Middle frontal gyrus (tissue), 1 donor: ENCODE results near the gene IGFBP7.
"Not testable (repeated sequence)": the region's sequence is repeated elsewhere in the genome, so short reads cannot be mapped to it uniquely, and the experiment has no call there.

Source experiments
- DNase-seq: peaks from one replicate; pipeline ENCODE4 v3.0.0-alpha.2; 2015; ENCODE audit warnings: low spot score; ENCODE audit errors: extremely low spot score

Gene IGFBP7

DNA sequence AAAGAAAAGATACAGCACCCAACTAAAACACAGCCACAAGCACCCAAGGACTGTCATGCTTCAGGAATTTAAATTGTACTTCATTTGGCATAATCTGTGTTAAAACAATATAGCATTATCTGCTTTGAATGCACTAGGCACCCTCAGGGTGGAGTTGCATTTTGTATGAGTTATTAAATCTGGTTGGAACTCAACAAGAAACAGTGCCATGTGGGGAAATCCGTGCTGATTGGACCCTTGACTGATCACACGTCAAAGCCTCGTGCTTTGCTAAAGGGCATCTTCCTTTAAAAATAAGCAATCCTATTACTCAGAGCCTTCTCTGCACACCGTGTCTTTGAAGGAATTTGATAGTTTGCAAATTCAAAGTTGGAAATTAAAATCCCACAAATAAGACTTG, 35.4 kb downstream of the IGFBP7 start:
- DNase-seq: no peak

GRCh38 chr4:57073559-57073958, 36.6 kb downstream of the IGFBP7 start:
- no peak for DNase-seq

DNA sequence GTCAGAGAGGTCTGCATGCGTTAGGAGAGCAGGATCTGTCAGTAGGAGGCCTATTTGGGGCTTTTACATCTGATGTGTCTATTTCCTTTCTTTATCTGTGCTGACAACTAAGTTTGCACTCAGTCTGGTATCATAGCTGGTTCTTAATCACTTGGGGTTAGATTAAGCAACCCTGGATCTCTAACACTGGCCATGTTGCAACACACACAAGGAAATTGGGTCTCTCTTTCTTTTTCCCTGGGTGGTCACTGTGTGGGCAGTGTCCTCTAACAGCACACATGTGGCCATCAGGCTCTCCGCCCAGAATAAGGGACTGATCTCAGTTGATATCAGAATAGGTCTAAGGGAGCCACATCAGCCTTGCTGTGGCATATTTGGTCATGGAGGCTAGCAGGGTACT, 38.9 kb downstream of the IGFBP7 start:
- DNase-seq: no peak

DNA sequence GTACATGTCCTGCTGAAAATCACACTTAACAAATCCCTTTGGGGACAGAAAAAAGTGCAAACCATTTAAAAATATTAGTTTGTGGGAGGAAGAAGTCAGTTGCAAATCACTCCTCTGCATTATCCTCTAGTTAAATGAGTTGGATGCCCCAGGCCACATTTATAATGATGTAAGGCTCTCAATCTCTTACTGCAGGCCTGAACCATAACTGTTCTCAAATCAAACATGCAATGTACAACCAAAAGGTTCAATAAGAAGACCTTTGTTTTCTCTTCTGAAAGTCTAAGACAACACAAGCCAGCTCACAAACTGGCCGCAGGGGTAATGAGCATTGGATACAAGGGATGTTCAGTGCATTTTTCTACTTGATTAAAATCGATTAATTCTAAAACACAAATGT, 39.7 kb downstream of the IGFBP7 start:
- no peak for DNase-seq

- no peak for DNase-seq
Measured at GRCh38 chr4:57068237-57068981, 41.8 kb downstream of the IGFBP7 start.

DNA sequence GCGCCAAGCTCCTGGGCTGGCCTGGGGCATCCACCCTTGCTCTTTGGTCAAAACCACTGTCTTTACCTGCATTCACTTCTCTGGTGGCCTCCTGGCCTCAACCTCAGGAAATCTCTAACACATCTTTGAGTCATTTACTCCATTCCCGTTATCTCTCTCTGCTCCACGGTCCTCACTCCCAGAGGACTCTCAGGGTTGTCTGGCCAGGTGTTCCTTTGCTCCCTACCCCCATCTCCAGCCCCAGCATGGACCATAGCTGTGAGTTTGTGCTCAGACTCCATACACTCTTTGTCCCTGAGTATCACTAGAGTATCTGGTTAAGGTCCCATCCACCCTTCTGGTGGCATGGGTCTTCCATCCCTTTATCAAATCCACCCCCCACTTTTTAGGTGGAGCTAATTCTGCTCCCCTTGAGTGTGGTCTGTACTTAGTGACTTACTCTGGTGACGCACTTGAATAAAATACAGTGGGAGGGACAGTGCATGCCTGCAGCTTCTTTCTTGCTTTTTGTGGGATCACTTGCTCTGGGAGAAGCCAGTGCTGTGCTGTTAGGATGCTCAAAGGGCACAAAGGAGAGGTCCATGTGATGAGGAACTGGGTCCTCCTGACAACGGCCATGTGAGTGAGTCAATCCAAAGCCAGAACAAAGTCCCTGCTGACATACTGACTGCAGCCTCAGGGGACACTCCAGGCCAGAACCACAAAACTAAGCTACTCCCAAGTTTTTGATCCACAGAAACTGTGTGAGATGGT, 44.3 kb downstream of the IGFBP7 start:
- DNase-seq: no peak

DNA sequence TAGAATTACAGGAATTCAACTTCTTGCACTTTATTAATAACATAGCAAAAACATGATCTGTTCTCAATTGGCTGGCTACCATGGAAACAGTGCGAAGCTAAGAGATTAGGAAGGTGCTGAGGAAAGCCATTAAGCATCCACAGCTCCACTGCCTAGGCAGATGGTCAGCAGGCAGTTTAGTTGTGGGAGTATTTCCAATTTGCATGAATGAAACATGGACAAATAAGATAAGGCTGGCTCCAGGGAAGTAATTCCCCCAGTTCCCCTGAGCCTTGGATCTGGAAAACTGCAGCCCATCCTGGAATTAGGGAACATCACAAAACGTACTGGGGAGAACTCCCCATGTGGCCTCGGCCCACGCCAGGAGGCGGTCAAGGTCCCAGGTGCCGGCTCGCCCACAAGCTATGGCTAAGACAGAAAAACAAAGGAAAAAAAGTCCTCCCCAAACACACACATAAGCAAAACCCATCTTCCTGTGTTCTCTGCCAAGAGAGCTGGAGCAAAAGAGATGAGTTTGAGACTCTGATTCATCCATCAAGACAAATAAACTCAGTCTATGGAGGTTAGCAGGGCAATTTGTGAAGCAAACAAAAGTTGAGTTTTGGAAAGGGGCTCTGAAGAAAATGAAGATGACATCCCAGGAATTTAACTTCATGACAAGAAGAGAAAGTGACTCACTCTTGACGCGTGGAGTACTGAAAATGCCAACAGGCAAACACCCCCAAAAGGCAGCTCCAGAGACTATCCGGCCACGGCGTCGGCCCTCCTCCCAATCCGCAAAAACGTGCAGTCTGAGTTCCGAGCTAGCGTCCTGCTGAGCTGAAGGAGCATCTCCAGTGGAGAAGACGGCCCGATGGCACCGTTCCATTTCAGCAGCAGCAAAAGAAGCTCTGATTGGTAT, 45.1 kb downstream of the IGFBP7 start:
- no peak for DNase-seq

DNA sequence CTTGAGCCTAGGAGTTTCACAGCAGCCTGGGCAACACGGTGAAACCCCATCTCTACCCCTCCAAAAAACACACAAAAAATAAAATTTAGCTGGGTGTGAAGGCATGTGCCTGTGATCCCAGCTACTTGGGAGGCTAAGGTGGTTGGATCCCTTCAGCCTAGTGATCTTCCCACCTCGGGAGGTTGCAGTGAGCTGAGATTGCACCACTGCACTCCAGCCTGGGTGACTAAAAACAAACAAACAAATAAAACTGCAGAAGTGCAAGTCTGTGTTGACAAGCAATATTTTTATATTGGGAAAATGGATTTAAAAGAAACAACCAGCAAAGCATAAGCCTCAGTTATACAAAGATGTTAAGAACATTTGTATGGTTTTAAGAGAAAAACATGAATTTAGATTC, 46.1 kb downstream of the IGFBP7 start:
- DNase-seq: no peak

DNA sequence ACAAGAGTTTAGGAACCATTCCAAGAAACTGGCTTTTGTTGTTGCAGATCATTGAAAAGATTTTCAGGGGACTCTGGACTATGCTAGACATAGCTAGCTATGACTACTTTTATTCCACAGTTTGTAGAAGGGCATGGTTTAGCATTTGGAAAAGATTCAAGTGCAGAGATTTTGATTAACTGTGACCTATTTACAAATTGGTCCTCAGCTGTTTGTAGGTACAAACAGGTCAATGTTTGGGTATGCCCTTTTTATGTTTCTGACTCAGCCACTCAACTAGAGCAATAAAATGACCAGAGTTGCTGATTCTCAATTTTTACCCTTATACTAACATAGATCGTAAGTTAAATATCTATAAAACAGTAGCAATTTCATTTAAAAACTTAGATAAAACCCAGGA, 46.7 kb downstream of the IGFBP7 start:
- DNase-seq: no peak

- DNase-seq: no peak
Measured at GRCh38 chr4:57061395-57061794, 48.8 kb downstream of the IGFBP7 start.

DNA sequence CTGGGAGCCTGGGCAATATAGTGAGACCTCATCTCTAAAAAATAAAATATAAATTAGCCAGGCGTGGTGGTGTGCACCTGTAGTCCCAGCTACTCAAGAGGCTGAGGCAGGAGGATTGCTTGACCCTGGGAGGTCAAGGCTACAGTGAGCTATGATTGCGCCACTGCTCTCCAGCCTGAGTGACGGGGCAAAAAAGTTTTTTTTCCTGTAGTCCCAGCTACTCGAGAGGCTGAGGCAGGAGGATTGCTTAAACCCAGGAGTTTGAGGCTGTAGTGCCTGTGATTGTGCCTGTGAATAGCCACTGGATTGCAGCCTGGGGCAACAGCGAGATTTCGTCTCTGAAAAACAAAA, 49.5 kb downstream of the IGFBP7 start:
- DNase-seq: not testable (repeated sequence)

DNA sequence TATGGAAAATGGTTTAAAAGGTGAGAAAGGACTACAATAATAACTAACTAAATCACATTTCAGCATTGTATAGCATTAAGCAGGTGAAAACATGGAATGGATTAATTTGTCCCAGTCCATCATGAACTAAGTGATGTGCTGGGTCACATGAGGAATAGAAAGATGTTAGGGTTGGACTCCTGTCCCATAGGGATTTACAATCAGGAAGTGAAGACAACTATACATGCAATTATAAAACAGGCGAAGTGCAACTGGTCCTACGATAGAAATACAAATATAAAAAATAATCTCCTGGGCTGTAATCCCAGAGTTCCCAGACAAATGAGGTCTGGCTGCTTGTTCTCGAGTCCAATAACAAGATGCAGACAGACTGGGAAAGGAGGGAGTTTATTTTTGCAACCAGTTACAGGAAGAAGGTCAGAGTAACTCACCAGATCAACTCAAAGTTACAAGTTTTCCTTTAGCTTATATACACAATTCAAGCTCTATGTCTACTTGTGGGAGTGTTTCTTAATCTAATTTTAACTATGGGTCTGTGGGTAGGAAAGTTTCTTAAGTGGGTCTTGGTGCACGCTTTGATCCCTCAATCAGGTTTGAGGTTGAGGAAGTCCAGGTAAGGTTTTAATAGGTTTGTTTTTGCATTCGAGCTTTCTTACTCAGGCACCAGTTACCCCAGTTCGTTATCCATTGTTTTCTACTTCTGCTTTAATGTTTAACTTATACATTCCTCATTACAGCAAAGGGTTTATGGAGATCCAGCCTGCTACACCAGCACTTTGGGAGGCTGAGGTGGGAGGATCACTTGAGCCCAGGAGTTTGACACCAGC, 50.1 kb downstream of the IGFBP7 start:
- DNase-seq: no peak

DNA sequence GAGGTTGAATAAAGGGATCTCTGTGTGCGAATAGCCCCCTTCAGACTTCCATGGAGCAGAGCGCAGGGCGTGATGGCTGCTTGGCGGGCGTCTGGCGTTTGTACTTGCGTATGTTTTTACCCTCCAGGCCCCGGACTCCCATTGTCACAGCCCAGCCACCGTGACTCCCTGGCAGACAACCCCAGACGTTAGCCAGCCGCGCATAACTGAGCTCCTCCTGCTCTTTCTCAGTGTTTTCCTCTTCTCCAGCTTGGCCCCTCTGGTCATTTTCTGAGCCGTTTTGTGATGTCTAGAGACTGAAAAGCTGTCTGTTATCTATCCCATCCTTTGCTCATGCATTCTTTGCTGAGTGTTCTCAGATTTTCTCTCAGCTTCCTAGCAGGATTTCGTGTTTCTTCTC, 54.3 kb downstream of the IGFBP7 start:
- no peak for DNase-seq

DNA sequence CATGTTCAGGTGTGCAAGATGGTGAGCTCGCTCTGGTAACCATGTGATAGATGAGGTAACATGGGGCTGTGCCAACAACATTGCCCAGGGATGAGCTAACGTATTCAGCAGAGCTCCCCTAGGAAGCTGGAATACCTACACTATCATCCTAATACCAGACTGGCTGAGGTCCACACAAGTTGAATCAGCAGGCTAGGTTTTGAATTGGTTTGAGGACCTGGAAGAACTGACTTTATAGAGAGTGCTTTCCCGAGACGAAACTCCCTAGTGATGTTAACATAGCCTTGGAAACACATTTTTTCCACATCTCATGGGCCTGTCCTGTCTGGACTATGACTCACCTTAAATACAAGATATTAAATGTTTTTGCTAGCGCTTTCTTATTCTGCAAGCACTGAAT, 56.7 kb downstream of the IGFBP7 start:
- no peak for DNase-seq

GRCh38 chr4:57051524-57051923, 58.7 kb downstream of the IGFBP7 start:
- DNase-seq: no peak

DNA sequence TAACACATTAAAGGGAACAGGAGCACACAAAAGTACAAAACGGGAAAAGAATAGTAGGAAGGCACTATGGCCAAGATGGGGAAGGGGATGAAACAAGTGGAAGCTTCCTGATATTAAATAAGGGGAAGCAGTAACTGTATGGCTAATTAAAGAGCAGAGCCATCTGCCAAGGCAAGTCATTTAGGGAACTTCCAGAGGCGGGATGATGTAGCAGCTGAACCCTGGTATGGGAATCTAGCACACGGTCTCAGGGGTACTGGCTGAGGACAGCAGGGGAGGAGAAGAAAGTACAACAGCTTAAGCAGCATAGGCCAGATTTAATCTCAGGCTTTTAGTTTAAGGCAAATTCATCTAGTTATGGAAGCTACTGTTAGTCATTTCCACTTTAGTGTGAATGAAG, 59.1 kb downstream of the IGFBP7 start:
- no peak for DNase-seq

DNA sequence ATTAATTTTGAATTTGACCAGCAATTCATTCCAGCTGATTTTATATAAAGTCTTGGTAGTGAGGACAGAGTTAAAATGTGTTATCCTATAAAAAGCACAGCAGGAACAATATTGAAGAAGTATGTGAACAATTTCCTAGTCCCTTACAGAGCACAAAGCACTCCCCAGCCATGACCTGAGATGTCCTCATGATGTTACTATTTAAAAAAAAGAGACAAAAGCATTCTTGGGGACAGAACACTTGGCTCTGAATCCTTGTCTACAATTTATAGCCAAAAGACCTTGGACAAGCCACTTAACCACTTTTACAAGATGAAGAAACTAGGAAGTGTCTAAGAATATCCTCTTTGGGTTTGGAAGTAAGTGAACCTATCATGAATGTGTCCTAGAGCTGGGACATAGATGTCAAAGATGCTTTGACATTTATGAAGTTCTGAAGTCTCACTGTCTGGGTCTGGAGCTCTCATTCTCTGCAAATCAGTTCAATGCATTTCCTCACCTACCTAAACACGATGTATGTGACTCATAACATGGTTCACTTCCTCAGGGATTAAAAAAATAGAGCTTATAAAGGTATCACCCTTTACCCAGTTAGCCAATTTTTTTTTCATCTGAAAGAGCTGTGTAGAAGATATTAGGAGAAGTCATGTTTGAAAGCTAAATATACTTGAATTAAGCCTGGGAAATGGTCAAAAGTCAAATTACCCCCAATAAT, 61.4 kb downstream of the IGFBP7 start:
- no peak for DNase-seq

DNA sequence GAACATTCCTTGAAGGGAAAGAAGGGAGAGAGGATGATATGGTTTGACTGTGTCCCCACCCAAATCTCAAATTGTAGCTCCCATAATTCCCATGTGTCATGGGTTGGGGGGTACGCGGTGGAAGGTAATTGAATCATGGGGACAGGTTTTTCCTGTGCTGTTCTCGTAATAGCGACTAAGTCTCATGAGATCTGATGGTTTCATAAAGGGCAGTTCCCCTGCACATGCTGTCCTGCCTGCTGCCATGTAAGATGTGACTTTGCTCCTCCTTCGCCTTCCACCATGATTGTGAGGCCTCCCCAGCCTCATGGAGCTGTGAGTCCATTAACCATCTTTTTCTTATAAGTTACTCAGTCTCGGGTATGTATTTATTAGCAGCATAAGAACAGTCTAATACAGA, 63.1 kb downstream of the IGFBP7 start:
- DNase-seq: not testable (repeated sequence)

GRCh38 chr4:57044996-57045395, 65.2 kb downstream of the IGFBP7 start:
- no peak for DNase-seq

DNA sequence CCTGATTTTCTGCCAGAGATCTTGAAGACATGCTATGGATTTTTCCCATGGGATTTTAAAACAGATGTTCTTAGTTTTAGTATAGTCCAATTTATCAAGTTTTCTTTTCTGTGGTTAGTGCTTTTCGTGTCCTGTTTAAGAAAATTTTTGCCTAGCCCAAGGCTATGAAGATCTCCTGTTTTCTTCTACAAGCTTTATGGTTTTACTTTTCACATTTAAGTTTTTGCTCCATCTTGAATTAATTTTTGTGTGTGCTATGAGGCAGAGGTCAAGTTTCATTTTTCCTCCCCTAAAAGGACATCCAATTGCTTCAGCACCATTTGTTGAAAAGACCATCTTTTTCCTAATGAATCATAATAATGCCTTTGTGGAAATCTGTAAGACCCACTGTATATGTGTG, 65.9 kb downstream of the IGFBP7 start:
- DNase-seq: no peak
